ENCODE data around the gene RGS12.

DNA sequence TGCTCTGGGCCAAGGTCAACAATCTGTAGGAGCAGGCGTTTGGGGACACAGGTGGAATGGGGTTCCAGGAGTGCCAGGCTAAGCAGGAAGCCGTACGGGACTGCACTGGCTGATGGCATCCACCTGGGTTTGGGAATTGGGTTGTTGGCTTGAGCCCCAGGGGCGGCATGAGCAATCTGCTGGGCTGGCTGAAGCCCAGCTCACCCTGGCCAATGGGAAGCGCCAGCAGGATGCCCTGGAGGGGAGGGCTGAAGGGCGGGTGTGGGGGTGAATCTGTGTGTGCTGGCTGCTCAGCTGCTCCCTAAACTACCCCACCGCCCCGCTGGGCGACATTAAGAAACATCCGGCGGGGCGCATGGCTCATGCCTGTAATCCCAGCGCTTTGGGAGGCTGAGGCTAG, 8.9 kb upstream of the RGS12 start:
- TF ChIP-seq, protein P1, sequence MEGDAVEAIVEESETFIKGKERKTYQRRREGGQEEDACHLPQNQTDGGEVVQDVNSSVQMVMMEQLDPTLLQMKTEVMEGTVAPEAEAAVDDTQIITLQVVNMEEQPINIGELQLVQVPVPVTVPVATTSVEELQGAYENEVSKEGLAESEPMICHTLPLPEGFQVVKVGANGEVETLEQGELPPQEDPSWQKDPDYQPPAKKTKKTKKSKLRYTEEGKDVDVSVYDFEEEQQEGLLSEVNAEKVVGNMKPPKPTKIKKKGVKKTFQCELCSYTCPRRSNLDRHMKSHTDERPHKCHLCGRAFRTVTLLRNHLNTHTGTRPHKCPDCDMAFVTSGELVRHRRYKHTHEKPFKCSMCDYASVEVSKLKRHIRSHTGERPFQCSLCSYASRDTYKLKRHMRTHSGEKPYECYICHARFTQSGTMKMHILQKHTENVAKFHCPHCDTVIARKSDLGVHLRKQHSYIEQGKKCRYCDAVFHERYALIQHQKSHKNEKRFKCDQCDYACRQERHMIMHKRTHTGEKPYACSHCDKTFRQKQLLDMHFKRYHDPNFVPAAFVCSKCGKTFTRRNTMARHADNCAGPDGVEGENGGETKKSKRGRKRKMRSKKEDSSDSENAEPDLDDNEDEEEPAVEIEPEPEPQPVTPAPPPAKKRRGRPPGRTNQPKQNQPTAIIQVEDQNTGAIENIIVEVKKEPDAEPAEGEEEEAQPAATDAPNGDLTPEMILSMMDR (conservative IDR thresholded peaks at IDR 0.05; ENCODE audit: low read length) = no peak
- TF ChIP-seq EZH2phosphoT487 (IDR thresholded peaks at IDR 0.05; ENCODE audit: borderline replicate concordance, low read depth, low read length) = no peak
